ENCODE results near the gene PCGF3.

DNA sequence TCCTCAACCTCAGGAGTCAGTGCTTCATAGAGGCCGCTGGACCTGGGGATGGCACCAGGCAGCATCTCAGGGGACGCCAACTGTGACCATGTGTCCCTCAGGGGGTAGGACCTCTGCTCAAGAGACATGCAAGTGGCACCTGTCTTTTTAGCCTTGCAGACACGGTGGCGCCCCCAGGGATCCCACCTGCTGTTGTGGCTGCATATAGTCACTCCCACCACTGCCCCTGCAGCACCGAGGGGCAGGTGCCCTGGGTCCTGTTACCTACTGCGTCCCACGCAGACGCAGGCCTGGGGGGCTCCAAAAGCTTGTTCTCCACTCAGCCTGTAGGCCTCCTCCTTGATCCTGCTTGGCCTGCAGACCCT, 28.8 kb upstream of the PCGF3 start:
- no peak for TF ChIP-seq ZNF70 (CRISPR knock-in tag; IDR thresholded peaks at IDR 0.05)
- TF ChIP-seq, protein P1, sequence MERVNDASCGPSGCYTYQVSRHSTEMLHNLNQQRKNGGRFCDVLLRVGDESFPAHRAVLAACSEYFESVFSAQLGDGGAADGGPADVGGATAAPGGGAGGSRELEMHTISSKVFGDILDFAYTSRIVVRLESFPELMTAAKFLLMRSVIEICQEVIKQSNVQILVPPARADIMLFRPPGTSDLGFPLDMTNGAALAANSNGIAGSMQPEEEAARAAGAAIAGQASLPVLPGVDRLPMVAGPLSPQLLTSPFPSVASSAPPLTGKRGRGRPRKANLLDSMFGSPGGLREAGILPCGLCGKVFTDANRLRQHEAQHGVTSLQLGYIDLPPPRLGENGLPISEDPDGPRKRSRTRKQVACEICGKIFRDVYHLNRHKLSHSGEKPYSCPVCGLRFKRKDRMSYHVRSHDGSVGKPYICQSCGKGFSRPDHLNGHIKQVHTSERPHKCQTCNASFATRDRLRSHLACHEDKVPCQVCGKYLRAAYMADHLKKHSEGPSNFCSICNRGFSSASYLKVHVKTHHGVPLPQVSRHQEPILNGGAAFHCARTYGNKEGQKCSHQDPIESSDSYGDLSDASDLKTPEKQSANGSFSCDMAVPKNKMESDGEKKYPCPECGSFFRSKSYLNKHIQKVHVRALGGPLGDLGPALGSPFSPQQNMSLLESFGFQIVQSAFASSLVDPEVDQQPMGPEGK (CRISPR knock-in tag; IDR thresholded peaks at IDR 0.05; ENCODE audit: borderline replicate concordance) = no peak
- no peak for TF ChIP-seq ZNF8 (CRISPR knock-in tag; IDR thresholded peaks at IDR 0.05)
- TF ChIP-seq ZFP30 (CRISPR knock-in tag; IDR thresholded peaks at IDR 0.05) = no peak
- TF ChIP-seq, protein P2, sequence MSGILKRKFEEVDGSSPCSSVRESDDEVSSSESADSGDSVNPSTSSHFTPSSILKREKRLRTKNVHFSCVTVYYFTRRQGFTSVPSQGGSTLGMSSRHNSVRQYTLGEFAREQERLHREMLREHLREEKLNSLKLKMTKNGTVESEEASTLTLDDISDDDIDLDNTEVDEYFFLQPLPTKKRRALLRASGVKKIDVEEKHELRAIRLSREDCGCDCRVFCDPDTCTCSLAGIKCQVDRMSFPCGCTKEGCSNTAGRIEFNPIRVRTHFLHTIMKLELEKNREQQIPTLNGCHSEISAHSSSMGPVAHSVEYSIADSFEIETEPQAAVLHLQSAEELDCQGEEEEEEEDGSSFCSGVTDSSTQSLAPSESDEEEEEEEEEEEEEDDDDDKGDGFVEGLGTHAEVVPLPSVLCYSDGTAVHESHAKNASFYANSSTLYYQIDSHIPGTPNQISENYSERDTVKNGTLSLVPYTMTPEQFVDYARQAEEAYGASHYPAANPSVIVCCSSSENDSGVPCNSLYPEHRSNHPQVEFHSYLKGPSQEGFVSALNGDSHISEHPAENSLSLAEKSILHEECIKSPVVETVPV (CRISPR knock-in tag; IDR thresholded peaks at IDR 0.05) = no peak
- TF ChIP-seq ISL1 (CRISPR knock-in tag; IDR thresholded peaks at IDR 0.05) = no peak
- TF ChIP-seq ARNTL (CRISPR knock-in tag; IDR thresholded peaks at IDR 0.05; ENCODE audit: borderline replicate concordance, low read depth) = no peak
- TF ChIP-seq BACH2 (CRISPR knock-in tag; IDR thresholded peaks at IDR 0.05; ENCODE audit: borderline replicate concordance) = no peak
- TF ChIP-seq, protein P3, sequence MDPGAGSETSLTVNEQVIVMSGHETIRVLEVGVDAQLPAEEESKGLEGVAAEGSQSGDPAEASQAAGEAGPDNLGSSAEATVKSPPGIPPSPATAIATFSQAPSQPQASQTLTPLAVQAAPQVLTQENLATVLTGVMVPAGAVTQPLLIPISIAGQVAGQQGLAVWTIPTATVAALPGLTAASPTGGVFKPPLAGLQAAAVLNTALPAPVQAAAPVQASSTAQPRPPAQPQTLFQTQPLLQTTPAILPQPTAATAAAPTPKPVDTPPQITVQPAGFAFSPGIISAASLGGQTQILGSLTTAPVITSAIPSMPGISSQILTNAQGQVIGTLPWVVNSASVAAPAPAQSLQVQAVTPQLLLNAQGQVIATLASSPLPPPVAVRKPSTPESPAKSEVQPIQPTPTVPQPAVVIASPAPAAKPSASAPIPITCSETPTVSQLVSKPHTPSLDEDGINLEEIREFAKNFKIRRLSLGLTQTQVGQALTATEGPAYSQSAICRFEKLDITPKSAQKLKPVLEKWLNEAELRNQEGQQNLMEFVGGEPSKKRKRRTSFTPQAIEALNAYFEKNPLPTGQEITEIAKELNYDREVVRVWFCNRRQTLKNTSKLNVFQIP (CRISPR knock-in tag; IDR thresholded peaks at IDR 0.05; ENCODE audit: borderline replicate concordance, low read depth) = no peak
- no peak for TF ChIP-seq CSDC2 (CRISPR knock-in tag; IDR thresholded peaks at IDR 0.05)

Data from SK-N-SH treated with all-trans-retinoic acid at 6 μM for 48 hours (cell line).